Kidney (tissue), 14 donors: ENCODE measurements around the gene ISL2. TPM values are rescaled to one million over a fixed set of nuclear protein-coding genes. Genes with fewer than 3 reads are reported as not detected.

Experiments used
- DNase-seq, 5 donors: peaks; one replicate each; pipeline ENCODE4 v3.0.0-alpha.2; 2013 to 2020
- FAIRE-seq: peaks from 2 replicates; lab custom pipeline; 2012; peaks lifted over from hg19 to GRCh38; lab: Jason Lieb, UNC
- H3K27ac ChIP-seq, 2 donors: one replicate each; pipeline ENCODE4 v1.7.0; 2013; ENCODE audit warnings: low read depth in 2 of 2, low read length in 2 of 2, inconsistent platforms in 1 of 2
- H3K27me3 ChIP-seq: one replicate; pipeline ENCODE4 v1.7.1; 2013; ENCODE audit warnings: low read length, inconsistent platforms; ENCODE audit not compliant: control insufficient read depth, insufficient read depth
- H3K36me3 ChIP-seq, 3 donors: one replicate each; pipeline versions ENCODE4 v1.7.0 to v1.7.1; 2013; ENCODE audit warnings: low read length in 3 of 3, control low read depth in 1 of 3, inconsistent platforms in 1 of 3; ENCODE audit not compliant: insufficient read depth in 3 of 3, control insufficient read depth in 2 of 3
- H3K4me1 ChIP-seq, 3 donors: one replicate each; pipeline versions ENCODE4 v1.7.0 to v1.7.1; 2013; ENCODE audit warnings: low read length in 3 of 3, inconsistent platforms in 1 of 3, low read depth in 1 of 3; ENCODE audit not compliant: control insufficient read depth in 2 of 3, insufficient read depth in 2 of 3
- H3K4me3 ChIP-seq, 3 donors: one replicate each; pipeline versions ENCODE4 v1.7.0 to v1.8.1; 2013; ENCODE audit warnings: low read length in 3 of 3, control low read depth in 1 of 3, inconsistent platforms in 1 of 3
- H3K9ac ChIP-seq, 3 donors: one replicate each; pipeline versions ENCODE4 v1.7.0 to v1.7.1; 2013; ENCODE audit warnings: low read length in 3 of 3, control low read depth in 1 of 3, inconsistent platforms in 1 of 3
- H3K9me3 ChIP-seq, 3 donors: one replicate each; pipeline versions ENCODE4 v1.7.0 to v1.7.1; 2013; ENCODE audit warnings: low read length in 3 of 3, control low read depth in 1 of 3, inconsistent platforms in 1 of 3; ENCODE audit not compliant: control insufficient read depth in 2 of 3, insufficient read depth in 1 of 3
- CTCF ChIP-seq: IDR thresholded peaks from 3 replicates; pipeline ENCODE4 v1.5.1; 2012; ENCODE audit warnings: mild to moderate bottlenecking, moderate library complexity, borderline replicate concordance; ENCODE audit not compliant: insufficient read depth; ENCODE audit errors: extremely low read depth
- intact Hi-C: fragments of 100-400 bp; cut with DNase I; formaldehyde crosslinking; loops from one replicate; pipeline ENCODE4 v1.11.1; 2022
- polyA plus RNA-seq: library from polyadenylated mRNA; stranded (reverse); fragments of 350-450 nt; fragmentation: Illumina TruSeq; extraction: RNeasy Lipid Tissue Mini Kit (QIAGEN cat#74804); gene quantifications from one replicate; pipeline ENCODE4 v1.2.3, GENCODE V29; 2014; ENCODE audit warnings: low read depth, low replicate concordance; ENCODE audit not compliant: insufficient read depth
- total RNA-seq: library from RNA; stranded (reverse); fragmentation: NEBNext Ultra II Directional; extraction: Animal tissue kit (Norgen Biotek cat#: 25700); gene quantifications from one replicate; pipeline ENCODE4 v1.2.1, GENCODE V29; 2021
- donor health status: control.
- donor health status: control.
- donor health status: control.
- donor health status: control.
- donor health status: control.
- donor health status: DM: yes; HTN: yes; CAD: no.
- donor health status: Normal renal cell carcinoma (clear cell type).

Gene ISL2
- total and polyA plus RNA-seq, 2 donors from 2014 or later = 0.44 TPM; not detected in 1

- Histone ChIP-seq H3K27me3 (peaks cover 2% of the 10 kb centered on the region), H3K9ac (no peak overlapping the region), H3K4me1 (no peaks in the 10 kb centered on the region), H3K4me3 (no peak overlapping the region), H3K9me3 (no peaks in the 10 kb centered on the region), H3K27ac (no peak overlapping the region), H3K36me3 (no peaks in the 10 kb centered on the region)
- FAIRE-seq = no peak
- no peak for TF ChIP-seq CTCF
- DNase-seq = no peak
- intact Hi-C loops = no loop called here
These were observed 17.3 kb downstream of the ISL2 start for GRCh38 chr15:76353903-76354302.

- DNase-seq = no peak
- no peak for FAIRE-seq
- Histone ChIP-seq H3K4me3 (no peak overlapping the region), H3K27me3 (no peaks in the 10 kb centered on the region), H3K36me3 (no peaks in the 10 kb centered on the region), H3K27ac (no peak overlapping the region), H3K9me3 (no peaks in the 10 kb centered on the region), H3K9ac (no peak overlapping the region), H3K4me1 (no peaks in the 10 kb centered on the region)
- no peak for TF ChIP-seq CTCF
- intact Hi-C loops = no loop called here
These were observed 18.4 kb downstream of the ISL2 start for GRCh38 chr15:76354823-76355440.

GRCh38 chr15:76358453-76358852 lies 21.9 kb downstream of the ISL2 start:
- no peak for FAIRE-seq
- intact Hi-C loops = no loop called here

More at GRCh38 chr15:76358453-76358852, 21.9 kb downstream of the ISL2 start:
- Histone ChIP-seq H3K27ac (no peak overlapping the region), H3K4me3 (no peak overlapping the region), H3K9me3 (no peaks in the 10 kb centered on the region), H3K36me3 (no peaks in the 10 kb centered on the region), H3K4me1 (no peaks in the 10 kb centered on the region), H3K9ac (no peak overlapping the region), H3K27me3 (no peaks in the 10 kb centered on the region)
- no peak for DNase-seq
- TF ChIP-seq CTCF = no peak
